Liver (tissue), 9 donors: ENCODE measurements around the gene SNAPIN. TPM values are rescaled to one million over a fixed set of nuclear protein-coding genes. Genes with fewer than 3 reads are reported as not detected.

Source experiments
- DNase-seq: peaks from one replicate; pipeline ENCODE4 v3.0.0-alpha.2; 2017; ENCODE audit warnings: low spot score
- H3K27ac ChIP-seq, 2 donors: one replicate each; pipeline ENCODE4 v1.7.0; 2013; ENCODE audit warnings: inconsistent platforms in 2 of 2, low read length in 2 of 2, control low read depth in 1 of 2, low read depth in 1 of 2, mild to moderate bottlenecking in 1 of 2
- H3K27me3 ChIP-seq, 4 donors: one replicate each; pipeline versions ENCODE4 v1.6.1 to v1.7.0; 2013; ENCODE audit warnings: low read length in 3 of 4, inconsistent platforms in 1 of 4, mild to moderate bottlenecking in 1 of 4, moderate library complexity in 1 of 4; ENCODE audit not compliant: control insufficient read depth in 4 of 4, insufficient read depth in 4 of 4
- H3K36me3 ChIP-seq, 4 donors: one replicate each; pipeline versions ENCODE4 v1.6.1 to v1.7.0; 2013; ENCODE audit warnings: low read length in 3 of 4, mild to moderate bottlenecking in 3 of 4, low read depth in 1 of 4, moderate library complexity in 1 of 4; ENCODE audit not compliant: control insufficient read depth in 4 of 4, insufficient read depth in 3 of 4
- H3K4me1 ChIP-seq, 4 donors: one replicate each; pipeline versions ENCODE4 v1.6.1 to v1.7.0; 2013; ENCODE audit warnings: low read length in 3 of 4, mild to moderate bottlenecking in 3 of 4, moderate library complexity in 1 of 4; ENCODE audit not compliant: control insufficient read depth in 4 of 4, insufficient read depth in 4 of 4
- H3K4me3 ChIP-seq, 3 donors: one replicate each; pipeline versions ENCODE4 v1.6.1 to v1.7.0; 2013; ENCODE audit warnings: low read length in 3 of 3, control low read depth in 1 of 3, low read depth in 1 of 3, mild to moderate bottlenecking in 1 of 3
- H3K9ac ChIP-seq, 2 donors: one replicate each; pipeline ENCODE4 v1.7.0; 2013; ENCODE audit warnings: low read length in 2 of 2, mild to moderate bottlenecking in 2 of 2, moderate library complexity in 2 of 2, control low read depth in 1 of 2, low read depth in 1 of 2
- H3K9me3 ChIP-seq, 4 donors: one replicate each; pipeline versions ENCODE4 v1.6.1 to v1.7.0; 2013; ENCODE audit warnings: low read length in 3 of 4; ENCODE audit not compliant: control insufficient read depth in 4 of 4
- CTCF ChIP-seq: fragments of 150-350 bp; IDR thresholded peaks from 2 replicates; pipeline ENCODE4 v1.5.1; 2017; ENCODE audit warnings: improper control_type of control experiment, low read depth, low read length; ENCODE audit not compliant: missing input control
- FOXA1 ChIP-seq: IDR thresholded peaks from 2 replicates; pipeline ENCODE4 v1.6.1; 2016; ENCODE audit warnings: antibody characterized with exemption
- FOXA2 ChIP-seq: IDR thresholded peaks from 2 replicates; pipeline ENCODE4 v1.6.1; 2016; ENCODE audit warnings: antibody characterized with exemption
- HNF4A ChIP-seq, 2 donors: conservative IDR thresholded peaks; 2 replicates each; pipeline ENCODE4 v1.6.1; 2016; ENCODE audit warnings: antibody characterized with exemption in 2 of 2, mild to moderate bottlenecking in 2 of 2
- JUND ChIP-seq, 2 donors: IDR thresholded peaks; 2 replicates each; pipeline ENCODE4 v1.6.1; 2016; ENCODE audit warnings: antibody characterized with exemption in 2 of 2
- NR2F2 ChIP-seq: IDR thresholded peaks from 2 replicates; pipeline ENCODE4 v1.6.1; 2016; ENCODE audit warnings: antibody characterized with exemption
- RAD21 ChIP-seq, 2 donors: IDR thresholded peaks; 2 replicates each; pipeline ENCODE4 v1.6.1; 2016; ENCODE audit warnings: antibody characterized with exemption in 2 of 2, mild to moderate bottlenecking in 2 of 2
- RXRA ChIP-seq, 2 donors: IDR thresholded peaks; 2 replicates each; pipeline ENCODE4 v1.6.1; 2017 to 2018; ENCODE audit warnings: antibody characterized with exemption in 2 of 2, mild to moderate bottlenecking in 1 of 2
- TAF1 ChIP-seq: conservative IDR thresholded peaks from 2 replicates; pipeline ENCODE4 v1.6.1; 2016; ENCODE audit warnings: antibody characterized with exemption, mild to moderate bottlenecking
- YY1 ChIP-seq: IDR thresholded peaks from 2 replicates; pipeline ENCODE4 v1.6.1; 2016; ENCODE audit warnings: antibody characterized with exemption, mild to moderate bottlenecking
- WGBS: extraction: QIAGEN DNeasy Blood & Tissue Kit; methylation state at CpG from one replicate; pipeline ENCODE4 v1.1.7; 2013; 5-methylcytosine and 5-hydroxymethylcytosine counted together
- polyA plus RNA-seq, 2 donors: library from polyadenylated mRNA; stranded (reverse) in 1 of 2; unstranded in 1 of 2; fragments of 200-250 nt in 1 of 2; fragments of >200 nt in 1 of 2; fragmentation: Nextera tagmentation in 1 of 2; extraction: Ambion mirVana in 1 of 2; gene quantifications; one replicate each; pipeline versions ENCODE4 v1.2.1 to v1.2.3, GENCODE V29; 2013 to 2015
- total RNA-seq, 2 donors: library from RNA; depleted of rRNA; stranded (reverse); fragments of >200 nt; gene quantifications; one replicate each; pipeline ENCODE4 v1.2.3, GENCODE V29; 2014
- TF ChIP-seq, protein P1 (sequence below): IDR thresholded peaks from 2 replicates; pipeline ENCODE4 v1.6.1; 2016; ENCODE audit warnings: antibody characterized with exemption
- TF ChIP-seq, protein P2 (sequence below): IDR thresholded peaks from 2 replicates; pipeline ENCODE4 v1.6.1; 2016; ENCODE audit warnings: antibody characterized with exemption
- TF ChIP-seq, protein P3 (sequence below): IDR thresholded peaks from 2 replicates; pipeline ENCODE4 v1.6.1; 2016; ENCODE audit warnings: antibody characterized with exemption
- donor health status: healthy.
- donor health status: healthy.
- donor health status: healthy.
- donor health status: healthy.
- donor health status: healthy.

SNAPIN gene
- total and polyA plus RNA-seq, 4 donors = 20.0 to 30.5 (median 24.2) TPM

DNA sequence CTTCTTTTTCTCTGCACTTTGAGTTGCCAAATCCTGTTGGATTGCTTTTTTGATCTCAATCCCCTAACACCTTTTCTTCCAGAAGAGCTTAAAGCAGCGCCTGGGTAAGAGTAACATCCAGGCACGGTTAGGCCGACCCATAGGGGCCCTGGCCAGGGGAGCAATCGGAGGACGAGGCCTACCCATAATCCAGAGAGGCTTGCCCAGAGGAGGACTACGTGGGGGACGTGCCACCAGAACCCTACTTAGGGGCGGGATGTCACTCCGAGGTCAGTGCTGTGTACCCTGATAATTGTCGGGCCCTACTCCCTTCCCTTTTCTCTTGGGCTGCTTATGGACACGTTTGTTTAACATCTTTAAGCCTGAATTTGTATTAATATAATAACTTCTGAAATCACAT, 16.3 kb upstream of the SNAPIN start:
- no peak for DNase-seq
- Histone ChIP-seq H3K4me1 (peaks cover 2 to 21% (median 15%) of the 10 kb centered on the region in 4 donors), H3K27ac (no peak overlapping the region)

DNA sequence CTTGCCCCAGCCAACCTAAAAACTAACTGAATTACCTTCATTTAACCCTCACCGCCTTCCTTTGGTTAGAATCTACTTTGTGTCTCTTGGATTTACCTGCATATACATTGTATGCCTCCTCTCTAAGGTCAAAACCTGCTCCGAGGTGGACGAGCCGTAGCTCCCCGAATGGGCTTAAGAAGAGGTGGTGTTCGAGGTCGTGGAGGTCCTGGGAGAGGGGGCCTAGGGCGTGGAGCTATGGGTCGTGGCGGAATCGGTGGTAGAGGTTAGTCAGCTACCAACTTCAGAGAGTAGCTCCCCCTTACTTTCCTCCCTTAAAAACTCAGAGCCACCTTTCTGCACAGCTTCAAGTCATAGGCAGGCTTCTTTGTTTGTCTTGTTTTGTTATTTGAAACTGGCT, 15.4 kb upstream of the SNAPIN start:
- H3K9ac ChIP-seq = no peak overlapping the region
- no peak for DNase-seq
- H3K4me1 ChIP-seq = peaks cover 2 to 24% (median 15%) of the 10 kb centered on the region in 4 donors
- no peak overlapping the region for H3K4me3 ChIP-seq
- 91% methylated on average over 11 of the region's 11 CpGs for WGBS
- no peaks in the 10 kb centered on the region for H3K27me3 ChIP-seq
- no peaks in the 10 kb centered on the region for H3K9me3 ChIP-seq
- H3K27ac ChIP-seq = no peak overlapping the region
- TF ChIP-seq JUND (IDR thresholded peaks at IDR 0.05) (no peak), TAF1 (no peak), YY1 (no peak), FOXA2 (no peak), RAD21 (IDR thresholded peaks at IDR 0.05) (no peak)
- H3K36me3 ChIP-seq = peaks cover 18 to 62% (median 52%) of the 10 kb centered on the region in 4 donors

More for the DNA sequence above, 16.3 kb upstream of the SNAPIN start:
- WGBS = 93% methylated on average over 11 of the region's 11 CpGs
- H3K27me3 ChIP-seq = no peaks in the 10 kb centered on the region
- no peaks in the 10 kb centered on the region for H3K9me3 ChIP-seq
- no peak overlapping the region for H3K4me3 ChIP-seq
- no peak for TF ChIP-seq RAD21 (IDR thresholded peaks at IDR 0.05)
- no peak for TF ChIP-seq FOXA1
- TF ChIP-seq, protein P1, sequence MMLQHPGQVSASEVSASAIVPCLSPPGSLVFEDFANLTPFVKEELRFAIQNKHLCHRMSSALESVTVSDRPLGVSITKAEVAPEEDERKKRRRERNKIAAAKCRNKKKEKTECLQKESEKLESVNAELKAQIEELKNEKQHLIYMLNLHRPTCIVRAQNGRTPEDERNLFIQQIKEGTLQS = no peak
- TF ChIP-seq TAF1 = no peak
- TF ChIP-seq NR2F2 = no peak
- H3K36me3 ChIP-seq = peaks cover 22 to 69% (median 59%) of the 10 kb centered on the region in 4 donors
- H3K9ac ChIP-seq = no peak overlapping the region

GRCh38 chr1:153643816-153644215, 14.7 kb upstream of the SNAPIN start:
- Histone ChIP-seq H3K4me3 (no peak overlapping the region), H3K27me3 (no peaks in the 10 kb centered on the region), H3K9ac (no peak overlapping the region), H3K9me3 (no peaks in the 10 kb centered on the region), H3K27ac (peak overlapping the region in 1 of 2 donors; percentile 40), H3K36me3 (peaks cover 15 to 56% (median 45%) of the 10 kb centered on the region in 4 donors), H3K4me1 (peaks cover 2 to 24% (median 15%) of the 10 kb centered on the region in 4 donors)
- TF ChIP-seq, protein P2, sequence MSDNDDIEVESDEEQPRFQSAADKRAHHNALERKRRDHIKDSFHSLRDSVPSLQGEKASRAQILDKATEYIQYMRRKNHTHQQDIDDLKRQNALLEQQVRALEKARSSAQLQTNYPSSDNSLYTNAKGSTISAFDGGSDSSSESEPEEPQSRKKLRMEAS = no peak
- TF ChIP-seq NR2F2 (peak; percentile 33), HNF4A (conservative IDR thresholded peaks at IDR 0.05) (peak in 1 of 2 donors; percentile 22), RXRA (IDR thresholded peaks at IDR 0.05) (peak; percentile 46 to 48), RAD21 (IDR thresholded peaks at IDR 0.05) (no peak)
- DNase-seq = no peak

DNA sequence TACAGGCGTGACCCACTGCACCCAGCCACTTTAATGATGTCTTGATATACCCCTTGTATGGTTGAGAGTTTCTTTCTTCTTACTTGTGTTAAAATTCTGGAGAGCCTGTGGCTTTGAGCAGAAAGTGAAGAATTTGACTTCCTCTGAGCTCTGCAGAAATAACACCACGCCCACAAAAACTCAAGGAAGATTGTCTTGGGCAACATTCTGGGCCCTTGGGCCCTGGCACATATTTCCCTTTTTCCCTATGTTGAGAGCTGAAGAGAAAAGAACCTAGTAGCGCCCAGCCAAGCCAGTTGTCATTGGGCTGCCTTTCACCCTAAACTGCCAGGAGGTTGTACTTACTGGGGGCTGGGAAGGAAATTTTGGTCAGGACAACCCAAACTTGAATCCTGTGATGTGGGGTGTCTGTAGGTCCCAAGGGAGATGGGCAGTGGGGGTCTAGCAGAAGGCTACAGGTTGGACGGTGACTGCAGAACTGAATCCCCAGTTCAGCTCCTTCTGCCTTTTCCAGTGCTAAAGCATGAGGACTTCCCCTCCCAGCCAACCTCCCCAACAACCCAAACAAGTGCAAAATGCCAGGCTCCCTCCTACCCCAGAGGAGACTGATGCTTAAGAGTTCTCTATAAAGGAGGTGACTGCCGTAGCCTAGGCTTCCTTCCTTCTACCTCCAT, 11.7 kb upstream of the SNAPIN start:
- Histone ChIP-seq H3K27ac (no peak overlapping the region), H3K9me3 (no peaks in the 10 kb centered on the region), H3K4me1 (peaks cover 2 to 37% (median 24%) of the 10 kb centered on the region in 4 donors), H3K27me3 (no peaks in the 10 kb centered on the region), H3K9ac (no peak overlapping the region), H3K36me3 (peaks cover 10 to 32% (median 26%) of the 10 kb centered on the region in 4 donors), H3K4me3 (no peak overlapping the region)
- DNase-seq = no peak
- TF ChIP-seq, protein P2 = no peak
- TF ChIP-seq CTCF (no peak), JUND (IDR thresholded peaks at IDR 0.05) (no peak)
- TF ChIP-seq, protein P3, sequence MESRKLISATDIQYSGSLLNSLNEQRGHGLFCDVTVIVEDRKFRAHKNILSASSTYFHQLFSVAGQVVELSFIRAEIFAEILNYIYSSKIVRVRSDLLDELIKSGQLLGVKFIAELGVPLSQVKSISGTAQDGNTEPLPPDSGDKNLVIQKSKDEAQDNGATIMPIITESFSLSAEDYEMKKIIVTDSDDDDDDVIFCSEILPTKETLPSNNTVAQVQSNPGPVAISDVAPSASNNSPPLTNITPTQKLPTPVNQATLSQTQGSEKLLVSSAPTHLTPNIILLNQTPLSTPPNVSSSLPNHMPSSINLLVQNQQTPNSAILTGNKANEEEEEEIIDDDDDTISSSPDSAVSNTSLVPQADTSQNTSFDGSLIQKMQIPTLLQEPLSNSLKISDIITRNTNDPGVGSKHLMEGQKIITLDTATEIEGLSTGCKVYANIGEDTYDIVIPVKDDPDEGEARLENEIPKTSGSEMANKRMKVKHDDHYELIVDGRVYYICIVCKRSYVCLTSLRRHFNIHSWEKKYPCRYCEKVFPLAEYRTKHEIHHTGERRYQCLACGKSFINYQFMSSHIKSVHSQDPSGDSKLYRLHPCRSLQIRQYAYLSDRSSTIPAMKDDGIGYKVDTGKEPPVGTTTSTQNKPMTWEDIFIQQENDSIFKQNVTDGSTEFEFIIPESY = no peak
- WGBS = 91% methylated on average over 5 of the region's 5 CpGs
